OCI-LY3 (cell line): ENCODE results near the gene SPINK4.

ENCODE experiments used
- H2AFZ ChIP-seq: fragments of 200-600, 300-600 bp; shearing (Covaris generic); 2 replicates; pipeline ENCODE4 v1.6.0; 2014; ENCODE audit warnings: antibody characterized with exemption, low read depth, low read length
- H3K27ac ChIP-seq: fragments of 200-600, 300-600 bp; sonication (generic); 2 replicates; pipeline ENCODE4 v1.5.1; 2014; ENCODE audit warnings: mild to moderate bottlenecking, low read length, moderate library complexity, mixed read lengths
- H3K27me3 ChIP-seq: fragments of 200-600, 300-600 bp; sonication (generic); 2 replicates; pipeline ENCODE4 v1.6.1; 2014; ENCODE audit warnings: low read depth, low read length, mixed read lengths
- H3K36me3 ChIP-seq: fragments of 200-600, 300-600 bp; sonication (generic); replicated peaks from 2 replicates; pipeline ENCODE3; 2014; ENCODE audit warnings: low read depth, low read length, mixed read lengths
- H3K4me1 ChIP-seq: fragments of 300-600, 200-600 bp; sonication (generic); 2 replicates; pipeline ENCODE4 v1.6.1; 2014; ENCODE audit warnings: low read length, mixed read lengths
- H3K4me2 ChIP-seq: fragments of 200-600, 300-600 bp; sonication (generic); 2 replicates; pipeline ENCODE4 v1.6.1; 2014; ENCODE audit warnings: low read length, mixed read lengths
- H3K4me3 ChIP-seq: fragments of 300-600, 200-600 bp; sonication (generic); 2 replicates; pipeline ENCODE4 v1.5.1; 2014; ENCODE audit warnings: antibody characterized with exemption, mild to moderate bottlenecking, low read length, moderate library complexity
- H3K79me2 ChIP-seq: fragments of 300-600, 200-600 bp; shearing (Covaris generic); 2 replicates; pipeline ENCODE4 v1.6.1; 2014; ENCODE audit warnings: mild to moderate bottlenecking, low read length, mixed read lengths
- H3K9ac ChIP-seq: fragments of 300-600, 200-600 bp; shearing (Covaris generic); 2 replicates; pipeline ENCODE4 v1.6.0; 2014; ENCODE audit warnings: mild to moderate bottlenecking, low read length, moderate library complexity
- H3K9me3 ChIP-seq: fragments of 200-600, 300-600 bp; shearing (Covaris generic); 2 replicates; pipeline ENCODE4 v1.6.1; 2014; ENCODE audit warnings: low read length, mixed read lengths; ENCODE audit not compliant: insufficient read depth
- H4K20me1 ChIP-seq: fragments of 200-600, 300-600 bp; sonication (generic); 2 replicates; pipeline ENCODE4 v1.6.1; 2016; ENCODE audit warnings: low read length, mixed read lengths; ENCODE audit not compliant: insufficient read depth
- EZH2phosphoT487 ChIP-seq: fragments of 200-600 bp; shearing (Covaris generic); IDR thresholded peaks from 2 replicates; pipeline ENCODE4 v1.6.1; 2018; ENCODE audit warnings: antibody characterized with exemption, mixed run types, low read depth
- TF ChIP-seq, protein P1 (sequence below): fragments of 200-600, 300-600 bp; sonication (generic); IDR thresholded peaks from 2 replicates; pipeline ENCODE4 v1.5.1; 2014; ENCODE audit warnings: antibody characterized with exemption, low read length, low read depth

SPINK4 gene

DNA sequence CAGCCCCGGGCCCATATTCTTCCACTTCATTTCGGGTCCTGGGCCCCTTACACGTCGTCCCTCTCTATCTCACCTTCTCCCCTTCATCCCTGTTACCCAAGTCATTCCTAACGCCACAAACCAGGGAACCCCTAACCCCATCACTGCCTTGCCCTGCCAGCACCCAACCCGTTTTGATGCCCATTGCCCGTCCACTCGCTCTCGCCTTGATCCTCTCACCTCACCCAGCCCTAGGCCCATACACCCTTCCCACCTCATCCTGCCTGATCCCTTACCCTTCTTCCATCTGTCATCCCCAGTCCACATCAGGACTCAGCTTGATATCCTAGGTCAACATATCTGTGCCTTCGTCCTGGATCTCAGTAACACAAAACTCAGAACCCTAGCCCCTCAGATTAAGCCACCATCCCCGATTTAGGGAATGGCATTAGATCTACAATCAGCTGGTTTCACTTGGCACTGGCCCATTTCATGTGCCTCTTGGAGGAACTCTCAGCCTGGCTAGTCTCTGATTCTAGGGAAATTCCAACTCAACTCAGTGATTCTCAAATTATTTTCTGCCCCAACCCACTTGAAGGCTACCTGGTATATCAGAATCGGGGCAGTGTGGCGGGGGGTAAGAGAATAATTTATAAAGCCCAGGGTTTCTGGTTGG lies 25.4 kb downstream of the SPINK4 start:
- H3K27me3 ChIP-seq, result no peaks in the 10 kb centered on the region
- no peak overlapping the region for H2AFZ ChIP-seq
- H3K4me2 ChIP-seq, result peak overlapping the region; percentile 99
- no peaks in the 10 kb centered on the region for H3K9me3 ChIP-seq
- peaks cover 11% of the 10 kb centered on the region for H3K4me1 ChIP-seq
- peak overlapping the region; percentile 87 for H3K9ac ChIP-seq
- H3K36me3 ChIP-seq, result peaks cover 26% of the 10 kb centered on the region
- no peaks in the 10 kb centered on the region for H4K20me1 ChIP-seq
- H3K79me2 ChIP-seq, result peaks cover 39% of the 10 kb centered on the region
- H3K4me3 ChIP-seq, result peak overlapping the region; percentile 86
- no peak for TF ChIP-seq EZH2phosphoT487
- TF ChIP-seq, protein P1, sequence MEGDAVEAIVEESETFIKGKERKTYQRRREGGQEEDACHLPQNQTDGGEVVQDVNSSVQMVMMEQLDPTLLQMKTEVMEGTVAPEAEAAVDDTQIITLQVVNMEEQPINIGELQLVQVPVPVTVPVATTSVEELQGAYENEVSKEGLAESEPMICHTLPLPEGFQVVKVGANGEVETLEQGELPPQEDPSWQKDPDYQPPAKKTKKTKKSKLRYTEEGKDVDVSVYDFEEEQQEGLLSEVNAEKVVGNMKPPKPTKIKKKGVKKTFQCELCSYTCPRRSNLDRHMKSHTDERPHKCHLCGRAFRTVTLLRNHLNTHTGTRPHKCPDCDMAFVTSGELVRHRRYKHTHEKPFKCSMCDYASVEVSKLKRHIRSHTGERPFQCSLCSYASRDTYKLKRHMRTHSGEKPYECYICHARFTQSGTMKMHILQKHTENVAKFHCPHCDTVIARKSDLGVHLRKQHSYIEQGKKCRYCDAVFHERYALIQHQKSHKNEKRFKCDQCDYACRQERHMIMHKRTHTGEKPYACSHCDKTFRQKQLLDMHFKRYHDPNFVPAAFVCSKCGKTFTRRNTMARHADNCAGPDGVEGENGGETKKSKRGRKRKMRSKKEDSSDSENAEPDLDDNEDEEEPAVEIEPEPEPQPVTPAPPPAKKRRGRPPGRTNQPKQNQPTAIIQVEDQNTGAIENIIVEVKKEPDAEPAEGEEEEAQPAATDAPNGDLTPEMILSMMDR, result no peak
- peak overlapping the region; percentile 29 for H3K27ac ChIP-seq

DNA sequence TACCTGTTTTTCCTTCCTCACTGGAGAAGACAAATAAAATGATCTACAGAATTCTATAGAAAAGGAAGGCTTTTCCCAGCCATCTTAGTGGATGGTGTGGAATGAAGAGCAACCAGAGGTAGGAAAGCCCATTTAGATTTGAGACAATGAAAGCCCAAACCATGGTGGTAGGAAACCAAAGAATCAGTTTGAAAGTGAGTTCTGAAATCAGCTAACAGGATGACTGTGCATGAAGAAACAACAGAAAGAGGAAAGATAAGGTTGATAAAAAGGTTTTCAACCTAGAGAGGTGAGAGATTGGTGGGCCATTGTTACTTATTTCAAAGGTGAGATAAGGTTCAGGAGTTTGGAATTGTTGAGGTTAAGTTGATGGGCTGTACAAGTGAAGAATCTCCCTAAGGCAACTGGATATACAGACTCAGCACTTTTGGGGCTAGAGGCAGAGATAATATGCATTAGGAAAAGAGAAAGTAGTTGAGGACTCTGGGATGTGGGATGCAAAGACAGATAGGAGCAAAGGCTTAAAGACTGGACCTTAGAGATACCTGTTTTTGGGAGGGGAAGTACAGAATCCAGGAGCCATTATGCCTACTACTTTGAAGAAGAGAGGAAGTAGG lies 27.3 kb downstream of the SPINK4 start:
- no peaks in the 10 kb centered on the region for H3K27me3 ChIP-seq
- H3K9ac ChIP-seq, result no peak overlapping the region
- no peaks in the 10 kb centered on the region for H4K20me1 ChIP-seq
- H3K4me3 ChIP-seq, result no peak overlapping the region
- TF ChIP-seq EZH2phosphoT487, result no peak
- TF ChIP-seq, protein P1, result no peak
- H3K27ac ChIP-seq, result no peak overlapping the region
- peaks cover 32% of the 10 kb centered on the region for H3K79me2 ChIP-seq
- peaks cover 18% of the 10 kb centered on the region for H3K4me1 ChIP-seq
- H3K36me3 ChIP-seq, result peaks cover 21% of the 10 kb centered on the region
- H2AFZ ChIP-seq, result no peak overlapping the region
- no peaks in the 10 kb centered on the region for H3K9me3 ChIP-seq
- no peak overlapping the region for H3K4me2 ChIP-seq

DNA sequence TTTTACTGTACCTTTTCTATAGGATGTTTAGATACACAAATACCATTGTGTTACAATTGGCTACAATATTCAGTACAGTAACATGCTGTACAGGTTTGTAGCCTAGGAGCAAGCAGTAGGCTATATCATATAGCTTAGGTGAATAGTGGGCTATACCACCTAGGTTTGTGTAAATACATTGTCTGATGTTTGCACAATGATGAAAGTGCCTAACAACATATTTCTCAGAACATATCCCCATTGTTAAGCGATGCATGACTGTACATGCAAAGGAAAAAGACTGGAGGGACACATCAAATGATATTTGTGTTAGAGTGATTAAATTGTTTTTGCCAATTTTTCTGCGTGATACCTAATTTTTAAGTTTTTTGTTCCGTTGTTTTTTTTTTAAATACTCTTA lies 30.2 kb downstream of the SPINK4 start:
- H4K20me1 ChIP-seq, result no peaks in the 10 kb centered on the region
- H3K9ac ChIP-seq, result no peak overlapping the region
- H3K36me3 ChIP-seq, result peaks cover 32% of the 10 kb centered on the region
- H3K9me3 ChIP-seq, result no peaks in the 10 kb centered on the region
- no peak overlapping the region for H3K4me3 ChIP-seq
- H2AFZ ChIP-seq, result no peak overlapping the region
- H3K4me2 ChIP-seq, result no peak overlapping the region
- TF ChIP-seq, protein P1, result no peak
- TF ChIP-seq EZH2phosphoT487, result no peak
- H3K27ac ChIP-seq, result no peak overlapping the region
- peaks cover 13% of the 10 kb centered on the region for H3K4me1 ChIP-seq
- peaks cover 8% of the 10 kb centered on the region for H3K79me2 ChIP-seq
- no peaks in the 10 kb centered on the region for H3K27me3 ChIP-seq

DNA sequence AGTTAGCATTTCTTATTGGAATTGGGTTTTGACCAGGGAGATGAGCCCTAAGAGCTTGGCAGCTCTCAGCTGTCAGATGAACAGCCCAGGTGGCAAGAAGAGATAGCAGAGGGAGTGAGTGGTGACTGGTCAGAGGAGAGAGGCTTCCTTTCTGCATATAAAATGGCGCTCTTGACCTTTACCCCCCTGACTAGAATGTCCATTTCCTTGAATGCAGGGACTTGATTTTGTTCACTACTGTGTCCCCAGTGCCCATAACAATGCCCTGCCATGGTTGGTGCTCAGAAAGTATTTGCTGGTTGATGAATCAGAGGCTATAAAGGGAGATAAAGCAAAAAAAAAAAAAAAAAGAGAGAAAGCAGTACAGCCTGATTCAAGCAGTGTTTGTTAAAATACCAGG lies 32.1 kb downstream of the SPINK4 start:
- no peak for TF ChIP-seq EZH2phosphoT487
- TF ChIP-seq, protein P1, result no peak
- no peaks in the 10 kb centered on the region for H4K20me1 ChIP-seq
- H3K36me3 ChIP-seq, result peaks cover 37% of the 10 kb centered on the region

More for the DNA sequence above, 32.1 kb downstream of the SPINK4 start:
- H3K79me2 ChIP-seq, result no peaks in the 10 kb centered on the region
- peaks cover 7% of the 10 kb centered on the region; the same call in 1 of the 2 replicates for H3K4me1 ChIP-seq
- no peaks in the 10 kb centered on the region for H3K27me3 ChIP-seq
- no peak overlapping the region for H3K4me2 ChIP-seq
- H3K9ac ChIP-seq, result no peak overlapping the region
- H3K27ac ChIP-seq, result no peak overlapping the region
- H3K9me3 ChIP-seq, result no peaks in the 10 kb centered on the region
- H2AFZ ChIP-seq, result no peak overlapping the region
- no peak overlapping the region for H3K4me3 ChIP-seq
